HG03139 (cell line): ENCODE data around the gene DHCR7.

ENCODE experiments used
- ATAC-seq: cut with Tn5 transposase; IDR thresholded peaks from one replicate; pipeline ENCODE4 v1.9.1; 2021; ENCODE audit not compliant: unreplicated experiment

The DHCR7 gene

GRCh38 chr11:71387200-71387599 lies 61.0 kb downstream of the DHCR7 start:
- no peak for ATAC-seq

- no peak for ATAC-seq
These were observed 62.0 kb downstream of the DHCR7 start for GRCh38 chr11:71386202-71386601.

GRCh38 chr11:71385091-71385490 lies 63.1 kb downstream of the DHCR7 start:
- no peak for ATAC-seq

- no peak for ATAC-seq
These were observed 63.6 kb downstream of the DHCR7 start for GRCh38 chr11:71384561-71384960.
